Measurements from ENCODE around the gene E2F6.
"Not testable (repeated sequence)": the region's sequence is repeated elsewhere in the genome, so short reads cannot be mapped to it uniquely, and the experiment has no call there.

Gene E2F6

GRCh38 chr2:11411244-11411643 lies 54.7 kb downstream of the E2F6 start:
- DNase-seq = no peak

- no peak for DNase-seq
These were observed 55.9 kb downstream of the E2F6 start for GRCh38 chr2:11410101-11410500.

- no peak for DNase-seq
These were observed 56.4 kb downstream of the E2F6 start for GRCh38 chr2:11409572-11409959.

DNA sequence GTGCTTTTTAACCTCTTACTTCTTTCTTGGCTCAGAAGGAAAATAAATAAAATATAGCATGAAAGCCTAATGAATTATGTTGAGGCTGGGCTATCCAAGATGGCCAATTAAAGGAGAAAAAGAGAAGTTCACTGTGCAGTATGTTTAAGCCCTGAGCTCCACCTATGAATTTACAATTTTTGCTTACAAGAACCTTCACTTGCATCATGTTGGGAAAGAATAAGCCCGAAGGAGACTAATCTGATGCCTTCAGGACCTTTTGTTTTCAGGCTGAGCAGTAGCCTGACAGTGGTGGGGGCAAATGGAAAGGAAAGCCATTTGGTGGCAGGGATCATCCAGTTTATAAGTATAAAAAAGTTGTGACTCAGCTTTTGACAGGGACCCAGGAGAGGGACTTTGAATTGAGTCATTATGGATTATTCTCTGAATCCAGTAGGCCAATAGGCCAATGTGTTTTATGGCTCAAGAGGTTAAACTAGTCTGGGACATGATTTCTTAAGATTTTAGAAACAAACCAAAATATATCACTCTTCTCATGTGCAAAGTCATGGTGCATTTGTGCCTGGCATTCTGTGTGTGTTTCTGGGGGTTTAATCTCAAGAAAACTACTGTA lies 56.9 kb downstream of the E2F6 start:
- no peak for DNase-seq

GRCh38 chr2:11407413-11407812 lies 58.5 kb downstream of the E2F6 start:
- no peak for DNase-seq

DNA sequence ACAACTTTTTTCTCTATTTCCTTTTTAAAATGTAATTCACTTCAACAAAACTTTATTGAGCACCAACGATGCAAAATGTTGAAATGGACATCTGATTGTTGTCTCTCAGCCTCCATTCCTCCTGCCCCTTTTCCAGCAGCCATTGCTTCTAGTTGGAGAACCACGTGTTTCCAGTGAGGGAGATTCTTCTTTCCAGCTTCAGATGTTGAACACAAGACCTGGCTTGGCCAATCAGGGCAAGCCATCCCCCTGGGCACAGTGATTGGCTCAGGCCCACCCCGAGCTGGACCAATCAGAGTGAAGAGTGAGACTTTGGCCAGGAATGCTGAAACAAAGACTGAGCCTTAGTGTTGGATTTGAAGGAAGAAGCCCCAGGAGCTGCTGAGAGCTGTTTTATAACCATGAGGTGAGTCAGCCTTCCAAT lies 59.0 kb downstream of the E2F6 start:
- no peak for DNase-seq

- DNase-seq = no peak
These were observed 59.5 kb downstream of the E2F6 start for GRCh38 chr2:11406267-11406957.

GRCh38 chr2:11405599-11406266 lies 60.2 kb downstream of the E2F6 start:
- DNase-seq = no peak

DNA sequence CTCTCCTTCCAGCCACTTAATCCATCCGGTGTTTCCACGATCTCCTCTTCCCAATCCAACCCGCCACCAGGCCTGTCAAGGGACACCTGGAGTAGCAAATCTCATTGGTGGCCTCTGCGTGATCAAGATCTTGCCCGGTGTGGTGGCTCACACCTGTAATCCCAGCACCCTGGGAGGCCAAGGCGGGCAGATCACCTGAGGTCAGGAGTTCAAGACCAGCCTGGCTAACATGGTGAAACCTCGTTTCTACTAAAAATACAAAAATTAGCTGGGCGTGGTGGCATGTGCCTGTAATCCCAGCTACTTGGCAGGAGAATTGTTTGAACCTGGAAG lies 60.9 kb downstream of the E2F6 start:
- DNase-seq = not testable (repeated sequence)

DNA sequence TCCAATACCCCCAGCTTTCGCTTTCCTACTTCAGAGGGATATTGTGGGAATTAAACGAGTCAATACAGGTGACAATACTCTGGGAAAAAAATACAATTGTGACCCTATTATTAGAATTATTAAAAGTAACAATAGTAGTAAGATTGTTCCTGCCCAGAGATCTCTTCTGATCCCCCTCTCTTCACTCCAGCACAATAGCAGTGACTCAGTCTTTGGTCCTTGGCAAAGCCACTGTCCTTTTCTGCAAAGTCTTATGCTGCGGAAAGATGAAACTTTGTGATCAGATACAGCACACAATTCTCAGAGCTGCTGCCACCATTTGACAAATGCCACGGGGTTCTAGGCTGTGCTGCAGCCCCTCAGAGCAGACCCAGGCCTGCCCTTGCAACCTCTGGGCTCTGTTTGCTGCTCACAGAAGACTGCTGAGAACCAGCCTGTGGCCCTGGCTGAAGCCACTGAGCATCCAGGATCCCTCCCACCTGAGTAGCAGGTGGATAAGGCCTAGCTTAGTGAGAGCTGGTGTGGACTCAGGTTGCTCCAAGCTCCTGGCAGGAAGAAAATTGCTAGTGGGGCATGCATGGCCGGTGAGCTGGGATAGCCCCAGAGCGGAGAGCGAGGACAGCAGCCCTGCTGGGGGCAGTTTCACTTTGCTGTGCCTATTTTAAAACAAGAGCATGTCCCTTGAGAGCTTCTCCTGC lies 61.4 kb downstream of the E2F6 start:
- DNase-seq = no peak

DNA sequence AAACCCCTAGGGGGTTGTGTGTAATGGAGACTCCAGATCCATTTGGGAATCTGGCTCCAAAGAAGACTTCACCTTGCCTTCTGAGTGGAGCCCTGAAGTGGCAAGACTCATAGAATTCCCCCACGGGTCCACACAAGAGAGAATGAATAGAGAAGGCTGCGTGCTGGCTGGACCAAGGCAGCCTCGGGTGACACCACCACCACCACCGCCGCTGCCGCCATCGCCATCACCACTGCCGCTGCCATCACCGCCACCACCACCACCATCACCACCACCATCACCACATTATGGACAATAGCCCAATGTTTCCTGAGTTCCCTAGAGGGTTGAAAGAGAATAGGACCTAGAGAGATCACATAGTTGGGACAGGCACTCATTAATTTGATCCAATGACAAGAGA lies 63.5 kb downstream of the E2F6 start:
- DNase-seq = no peak

DNA sequence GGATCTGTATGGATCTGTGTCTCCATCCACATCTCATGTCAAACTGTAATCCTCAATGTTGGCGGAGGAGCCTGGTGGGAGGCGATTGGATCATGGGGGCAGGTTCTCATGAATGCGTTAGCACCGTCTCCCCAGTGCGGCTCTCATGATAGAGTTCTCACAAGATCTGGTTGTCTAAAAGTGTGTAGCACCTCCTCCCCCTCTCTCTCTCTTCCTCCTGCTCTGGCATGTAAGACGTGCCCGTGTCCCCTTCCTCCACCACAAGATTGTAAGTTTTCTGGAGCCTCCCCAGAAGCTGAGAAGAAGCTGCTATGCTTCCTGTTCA lies 66.6 kb downstream of the E2F6 start:
- DNase-seq = no peak

- no peak for DNase-seq
These were observed 67.1 kb downstream of the E2F6 start for GRCh38 chr2:11398750-11399437.

- DNase-seq = no peak
These were observed 68.4 kb downstream of the E2F6 start for GRCh38 chr2:11397513-11397912.

DNA sequence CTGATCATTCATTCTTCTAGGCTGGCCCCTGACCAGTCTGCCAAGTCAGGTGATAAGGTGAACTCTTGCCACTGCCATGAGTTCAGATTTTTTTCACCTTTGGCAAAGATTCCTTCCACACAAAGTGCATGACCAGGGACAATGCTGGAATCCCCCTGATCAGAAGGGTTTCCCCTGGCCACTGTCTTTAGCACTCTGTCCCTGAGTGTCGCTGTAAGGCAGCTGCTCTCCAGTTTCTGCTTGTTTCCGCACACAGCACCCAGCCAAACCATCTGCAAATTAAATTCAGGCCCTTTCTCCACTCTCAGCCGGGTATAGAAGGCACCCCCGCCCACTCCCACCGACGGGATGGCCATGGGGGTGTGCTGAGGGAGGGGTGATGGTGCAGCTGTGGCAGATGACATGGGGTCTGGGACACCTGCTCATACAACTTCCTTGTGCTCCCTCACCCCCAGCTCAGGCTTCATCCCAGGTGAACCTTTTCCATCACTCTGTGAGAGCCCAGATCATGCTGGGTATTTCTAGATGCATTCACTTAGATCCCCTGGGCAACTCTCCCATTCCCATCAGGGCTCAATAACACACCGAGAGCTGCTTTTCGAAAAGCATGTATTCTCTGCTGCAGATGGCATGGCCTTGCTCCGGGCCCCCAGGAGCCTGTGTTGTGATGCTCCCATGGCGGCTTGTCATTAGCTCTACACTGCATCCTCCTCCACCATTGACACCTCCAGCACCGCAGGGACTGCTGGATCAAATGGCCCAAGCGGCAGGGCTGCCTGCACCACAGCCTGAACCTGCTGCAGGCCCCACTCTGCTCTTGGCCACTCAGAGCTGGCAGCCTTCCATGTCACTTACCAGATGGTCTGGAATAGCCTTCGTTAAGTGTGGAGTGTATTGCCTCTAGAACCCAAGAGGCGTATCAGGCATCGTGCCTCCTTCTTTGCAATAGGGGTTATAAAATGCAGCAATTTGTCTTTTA lies 69.2 kb downstream of the E2F6 start:
- no peak for DNase-seq

DNA sequence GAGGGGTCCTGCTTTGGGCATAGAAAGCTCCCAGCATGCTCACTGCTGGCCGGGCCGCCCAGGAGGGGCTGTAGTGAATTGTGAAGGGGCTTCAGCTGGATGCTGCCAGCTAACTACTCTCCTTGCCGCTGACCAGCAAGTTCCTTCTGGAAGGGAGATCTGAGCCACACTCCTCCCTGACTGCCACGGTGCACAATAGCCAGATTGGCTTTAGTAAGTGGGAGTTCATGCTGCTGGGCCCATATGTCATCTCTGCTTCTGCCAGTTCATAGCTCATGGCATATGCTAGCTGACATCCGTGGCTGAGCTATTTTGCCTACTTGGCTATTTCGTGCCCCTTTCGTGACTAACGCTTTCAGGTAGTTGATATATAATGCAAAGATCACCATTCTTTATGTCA lies 69.9 kb downstream of the E2F6 start:
- no peak for DNase-seq

GRCh38 chr2:11395389-11395788 lies 70.6 kb downstream of the E2F6 start:
- no peak for DNase-seq
